GM12874 (cell line): ENCODE measurements around the gene RSPO1.
A peak's percentile ranks its signal among the peaks of the same experiment; 100 is the strongest.

Experiments
- CTCF ChIP-seq: IDR thresholded peaks from 2 replicates; pipeline ENCODE4 v1.5.1; 2011; ENCODE audit warnings: low read depth, mild to moderate bottlenecking, control low read depth, low read length, moderate library complexity; ENCODE audit not compliant: insufficient read depth

Gene RSPO1

GRCh38 chr1:37602750-37603694 is 31.7 kb downstream of the RSPO1 start:
- peak; percentile 67 for TF ChIP-seq CTCF

GRCh38 chr1:37601441-37601840 is 33.3 kb downstream of the RSPO1 start:
- no peak for TF ChIP-seq CTCF

- no peak for TF ChIP-seq CTCF
Measured at GRCh38 chr1:37599940-37600339, 34.8 kb downstream of the RSPO1 start.

GRCh38 chr1:37596182-37596667 is 38.5 kb downstream of the RSPO1 start:
- TF ChIP-seq CTCF: no peak

- no peak for TF ChIP-seq CTCF
Measured at GRCh38 chr1:37595440-37596181, 39.1 kb downstream of the RSPO1 start, which contains the start of gene GNL2. Gene GNL2 (minus strand): TSS chr1:37595937. CDS start chr1:37595822, 115 bp downstream.

- no peak for TF ChIP-seq CTCF
Measured at GRCh38 chr1:37593726-37594125, 41.0 kb downstream of the RSPO1 start.

- no peak for TF ChIP-seq CTCF
Measured at GRCh38 chr1:37588939-37589338, 45.8 kb downstream of the RSPO1 start.
